GM10847 (cell line): Measurements from ENCODE around the gene APBA2.

ENCODE experiments used
- POLR2A ChIP-seq: IDR thresholded peaks from 2 replicates; pipeline ENCODE4 v1.6.1; 2011; ENCODE audit not compliant: insufficient read length; ENCODE audit errors: extremely low read depth

Gene APBA2

GRCh38 chr15:29102911-29103823 lies 217.4 kb downstream of the APBA2 start:
- TF ChIP-seq POLR2A: no peak

- TF ChIP-seq POLR2A: no peak
Observed at GRCh38 chr15:29103824-29104565, 218.2 kb downstream of the APBA2 start.

GRCh38 chr15:29104566-29104880 lies 218.7 kb downstream of the APBA2 start:
- no peak for TF ChIP-seq POLR2A

- no peak for TF ChIP-seq POLR2A
Observed at GRCh38 chr15:29105151-29105854, 219.5 kb downstream of the APBA2 start.

- no peak for TF ChIP-seq POLR2A
Observed at GRCh38 chr15:29106116-29106515, 220.3 kb downstream of the APBA2 start.

- no peak for TF ChIP-seq POLR2A
Observed at GRCh38 chr15:29106551-29107290, 220.9 kb downstream of the APBA2 start.

- TF ChIP-seq POLR2A: no peak
Observed at GRCh38 chr15:29107291-29107890, 221.6 kb downstream of the APBA2 start.

GRCh38 chr15:29107971-29108645 lies 222.3 kb downstream of the APBA2 start:
- TF ChIP-seq POLR2A: no peak

GRCh38 chr15:29109762-29110161 lies 224.0 kb downstream of the APBA2 start:
- no peak for TF ChIP-seq POLR2A

GRCh38 chr15:29110176-29110575 lies 224.4 kb downstream of the APBA2 start:
- no peak for TF ChIP-seq POLR2A

GRCh38 chr15:29110733-29111132 lies 225.0 kb downstream of the APBA2 start:
- TF ChIP-seq POLR2A: no peak

GRCh38 chr15:29111705-29112281 lies 226.0 kb downstream of the APBA2 start:
- no peak for TF ChIP-seq POLR2A

GRCh38 chr15:29113336-29114220 lies 227.8 kb downstream of the APBA2 start:
- TF ChIP-seq POLR2A: no peak
